Iris pigment epithelial cell (primary cell): ENCODE measurements around the gene KLF9.

Experiments used
- DNase-seq: peaks from one replicate; pipeline ENCODE4 v3.0.0-alpha.2; 2011; ENCODE audit warnings: low read depth

KLF9 gene

GRCh38 chr9:70422371-70423043, 8.1 kb upstream of the KLF9 start:
- DNase-seq: no peak

GRCh38 chr9:70421272-70422180, 7.1 kb upstream of the KLF9 start:
- peak; percentile 61 for DNase-seq

DNA sequence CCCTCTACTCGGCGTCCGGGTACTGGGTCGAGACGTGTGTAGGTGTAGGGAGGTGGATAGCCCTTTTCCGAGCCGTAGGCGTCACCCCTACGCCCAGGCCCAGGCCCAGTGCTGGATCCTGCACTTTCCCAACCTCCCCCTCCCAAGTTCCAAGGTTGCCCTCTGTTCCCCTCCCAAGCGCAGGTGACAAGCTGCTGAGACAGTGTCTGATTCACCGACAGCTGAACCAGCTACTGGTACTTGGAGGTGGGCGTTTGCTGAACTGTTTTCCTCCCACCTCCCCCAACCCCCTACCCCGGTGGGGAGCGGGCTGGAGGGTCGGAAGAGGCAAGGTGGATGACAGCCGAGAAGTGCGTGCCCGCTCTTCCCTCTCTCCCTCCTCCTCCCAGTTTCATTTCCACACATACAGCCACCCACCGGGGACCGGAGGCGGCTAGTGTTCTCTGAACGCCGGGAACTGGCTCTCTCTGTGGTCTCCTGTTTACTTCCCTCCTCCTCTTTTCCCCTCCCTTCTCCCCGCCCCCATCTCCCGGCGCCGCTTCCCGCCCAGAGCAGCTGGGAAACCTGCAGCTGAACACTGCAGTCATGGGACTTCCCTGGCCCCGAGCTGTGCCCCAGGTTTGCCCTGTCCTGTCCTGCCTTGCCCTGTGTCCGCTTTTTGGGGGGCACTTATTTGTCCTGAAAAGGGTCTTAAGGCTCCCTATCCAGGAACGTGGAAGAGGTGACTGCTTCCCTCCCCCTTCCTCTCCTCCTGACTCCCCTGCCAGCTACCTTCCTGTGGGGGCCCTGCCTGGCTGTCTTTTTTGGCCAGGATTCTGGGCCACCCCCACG, 6.2 kb upstream of the KLF9 start:
- peak; percentile 87 for DNase-seq

GRCh38 chr9:70419556-70420440, 5.3 kb upstream of the KLF9 start:
- DNase-seq: peak; percentile 99

- peak; percentile 99 for DNase-seq
Measured at GRCh38 chr9:70418822-70419555, 4.5 kb upstream of the KLF9 start.

DNA sequence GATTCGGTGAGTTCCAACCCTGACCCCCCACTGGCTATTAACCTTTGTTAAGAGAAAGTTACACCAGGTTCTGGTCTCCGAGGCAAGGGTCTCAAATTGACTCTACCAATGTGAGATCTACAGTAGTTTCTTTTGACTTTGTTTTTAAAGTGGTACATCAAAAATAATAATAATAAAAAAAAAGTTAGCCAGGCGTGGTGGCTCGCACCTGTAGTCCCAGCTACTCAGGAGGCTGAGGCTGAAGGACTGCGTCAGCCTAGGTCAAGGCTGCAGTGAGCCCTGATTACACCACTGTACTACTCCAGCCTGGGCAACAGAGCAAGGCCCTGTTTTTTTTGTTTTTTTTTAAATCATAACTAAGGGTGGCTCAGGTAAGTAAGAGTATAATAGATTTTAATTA, 1.0 kb upstream of the KLF9 start:
- DNase-seq: no peak

DNA sequence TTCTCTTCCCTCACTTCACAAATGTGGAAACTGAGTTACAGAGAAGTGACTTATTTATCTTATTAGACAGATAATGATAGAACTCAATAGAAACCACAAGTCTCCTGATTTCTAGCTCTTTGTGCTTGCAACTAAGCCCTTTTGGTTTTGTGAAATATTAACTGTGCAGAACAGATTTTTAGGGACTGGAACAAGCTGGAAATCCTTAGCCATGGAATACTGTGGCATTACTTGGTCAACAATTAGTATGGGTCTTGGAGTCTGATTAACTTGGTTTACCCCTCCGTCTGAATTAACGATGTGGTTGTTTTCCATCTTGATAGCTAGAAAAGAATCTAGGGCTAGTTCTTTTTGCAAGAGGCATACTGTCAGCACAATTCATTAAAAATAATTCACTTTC, 584 bp upstream of the KLF9 start:
- DNase-seq: no peak

DNA sequence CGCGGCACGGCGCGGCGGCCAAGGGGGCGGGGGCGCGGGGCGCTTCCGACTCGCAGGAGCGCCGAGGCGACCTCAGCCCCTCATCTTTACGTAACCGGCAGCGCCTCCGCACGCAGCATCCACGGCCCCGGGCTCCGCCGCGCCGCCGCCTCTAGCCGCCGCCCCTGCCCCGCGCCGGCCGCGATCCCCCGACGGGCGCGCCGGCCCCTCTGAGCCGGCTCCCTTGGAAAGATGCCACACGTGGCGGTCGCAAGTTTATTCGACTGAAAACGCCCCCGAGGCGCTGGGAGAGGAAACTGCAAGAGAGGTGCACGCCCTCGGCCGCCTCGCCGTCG, 1.0 kb downstream of the KLF9 start:
- DNase-seq: no peak

GRCh38 chr9:70412832-70413463, 1.5 kb downstream of the KLF9 start:
- peak; percentile 81 for DNase-seq

GRCh38 chr9:70411930-70412831, 2.3 kb downstream of the KLF9 start:
- peak; percentile 86 for DNase-seq

- peak; percentile 71 for DNase-seq
Measured at GRCh38 chr9:70411121-70411929, 3.1 kb downstream of the KLF9 start.

DNA sequence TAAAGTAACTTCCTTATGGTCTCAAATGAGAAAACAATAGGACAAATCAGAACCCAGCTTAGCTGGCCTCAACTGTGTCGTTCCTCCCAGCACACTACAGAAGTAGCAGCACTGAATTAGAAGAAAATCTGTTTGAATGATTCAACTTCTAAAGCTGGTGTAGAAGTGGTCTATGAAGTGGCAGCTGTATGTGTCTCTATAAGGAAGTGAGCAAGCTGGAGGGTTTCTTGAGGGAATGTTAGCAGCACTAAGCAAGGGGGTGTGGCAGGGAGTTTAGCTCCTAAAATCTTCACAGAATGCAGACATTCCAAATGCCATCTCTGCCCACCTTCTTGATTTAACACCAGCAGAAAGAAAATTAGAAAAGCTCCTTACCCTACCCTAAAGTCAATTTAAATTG, 4.1 kb downstream of the KLF9 start:
- peak; percentile 63 for DNase-seq

DNA sequence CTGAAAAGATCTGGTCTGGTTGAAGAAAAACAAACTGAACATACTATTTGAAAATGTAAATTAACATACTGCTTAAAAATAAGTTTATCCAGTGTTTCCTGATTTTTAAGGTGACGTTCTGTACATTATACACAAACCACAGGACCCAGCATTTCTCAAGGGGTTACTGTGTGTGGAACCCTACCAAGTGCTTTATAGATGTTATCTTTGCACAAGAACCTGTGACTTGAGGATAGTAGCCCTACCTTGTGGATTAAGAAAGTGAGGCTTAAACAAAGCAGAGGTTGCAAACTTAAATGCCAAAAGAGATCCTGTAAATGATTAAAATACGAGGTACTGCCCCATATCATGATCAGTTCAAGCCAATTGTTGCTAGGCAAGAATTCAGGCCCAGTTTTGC, 4.7 kb downstream of the KLF9 start:
- DNase-seq: no peak

- DNase-seq: no peak
Measured at GRCh38 chr9:70409280-70409679, 5.2 kb downstream of the KLF9 start.

DNA sequence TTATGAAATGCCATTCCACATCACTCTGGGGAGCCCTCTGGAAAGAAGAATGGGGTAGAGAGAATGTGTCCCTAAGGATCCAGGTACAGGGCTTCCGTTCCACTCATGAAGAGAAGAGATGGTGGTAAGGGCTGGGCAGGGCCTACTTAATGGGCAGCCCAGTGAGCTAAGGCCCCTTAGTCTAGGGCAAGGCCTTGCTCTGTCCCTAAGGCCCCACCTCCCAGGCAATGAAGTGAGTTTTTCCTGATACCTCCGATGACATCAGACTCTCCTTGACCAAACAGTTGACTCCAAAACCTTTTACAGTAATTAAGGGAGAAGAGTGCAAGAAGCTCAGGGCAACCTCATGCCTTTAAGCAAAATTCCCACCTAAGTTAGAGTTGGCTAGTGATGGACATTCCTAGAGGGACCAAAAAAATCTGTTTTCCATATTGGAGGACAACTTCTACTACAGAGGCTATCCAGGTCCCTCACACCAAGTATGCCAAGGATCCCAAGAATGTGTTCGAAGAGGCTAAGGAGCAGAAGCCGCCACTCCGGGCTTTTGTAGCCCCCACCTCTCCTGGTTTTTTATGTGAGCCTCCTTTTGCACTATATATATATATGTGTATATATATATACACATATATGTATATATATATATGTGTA, 5.9 kb downstream of the KLF9 start:
- no peak for DNase-seq

DNA sequence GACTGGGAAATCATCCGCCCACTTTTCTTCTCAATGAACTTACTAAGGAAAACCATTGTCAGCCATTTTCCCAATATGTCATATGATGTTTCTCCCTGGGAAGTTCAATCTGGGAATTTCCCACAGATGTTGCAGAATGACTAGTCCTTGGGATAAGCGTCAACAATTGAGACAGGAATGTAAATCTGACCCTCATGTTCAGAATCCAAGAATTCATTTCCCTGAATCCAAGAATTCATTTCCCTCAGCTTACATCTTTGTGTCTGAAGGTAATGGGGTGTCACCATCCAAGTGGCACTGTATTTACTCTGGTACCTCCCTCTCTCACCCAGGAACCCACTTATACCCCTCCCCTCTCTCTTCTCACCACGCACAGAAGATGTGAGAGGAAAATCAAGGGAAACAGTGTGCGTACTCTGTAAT, 7.4 kb downstream of the KLF9 start:
- peak; percentile 82 for DNase-seq

DNA sequence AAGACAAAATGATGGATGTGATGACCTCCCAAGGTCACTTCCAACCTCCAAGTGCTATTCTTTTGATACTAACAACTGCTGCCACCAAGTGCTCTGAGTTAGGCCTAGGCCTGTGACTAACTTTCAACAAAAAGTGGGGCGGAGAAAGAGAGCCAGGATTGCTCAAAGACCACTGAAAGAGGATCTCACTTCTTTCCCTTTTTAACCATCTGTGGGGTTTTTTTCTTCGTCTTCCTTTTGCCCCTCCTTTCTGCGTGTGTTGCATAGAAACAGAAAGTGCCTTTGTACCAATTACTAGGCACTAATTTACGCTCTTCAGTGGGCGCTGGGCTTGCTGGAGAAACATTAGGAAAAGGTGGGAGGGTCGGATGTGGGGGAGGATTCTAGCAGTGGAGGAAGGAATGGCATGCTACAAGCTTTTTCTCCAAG, 8.0 kb downstream of the KLF9 start:
- DNase-seq: peak; percentile 45
